HEK293T (cell line): ENCODE results near the gene KIF13A.

ENCODE experiments used
- ARNT ChIP-seq: fragments of 450-650 bp; IDR thresholded peaks from 2 replicates; pipeline ENCODE4 v1.6.1; 2017; ENCODE audit warnings: mild to moderate bottlenecking
- BHLHE40 ChIP-seq: fragments of 450-650 bp; IDR thresholded peaks from 2 replicates; pipeline ENCODE4 v1.6.1; 2016; ENCODE audit warnings: mild to moderate bottlenecking, moderate library complexity, borderline replicate concordance
- ELF4 ChIP-seq: fragments of 450-650 bp; IDR thresholded peaks from 2 replicates; pipeline ENCODE4 v1.6.1; 2017; ENCODE audit warnings: antibody characterized with exemption
- FOXA1 ChIP-seq: fragments of 450-650 bp; IDR thresholded peaks from 2 replicates; pipeline ENCODE4 v1.6.1; 2016; ENCODE audit warnings: mild to moderate bottlenecking
- FOXK2 ChIP-seq: fragments of 450-650 bp; IDR thresholded peaks from 2 replicates; pipeline ENCODE4 v1.6.1; 2016; ENCODE audit warnings: mild to moderate bottlenecking
- FOXM1 ChIP-seq: fragments of 450-650 bp; IDR thresholded peaks from 2 replicates; pipeline ENCODE4 v1.6.1; 2017; ENCODE audit warnings: mild to moderate bottlenecking, borderline replicate concordance
- HDGF ChIP-seq: fragments of 450-650 bp; IDR thresholded peaks from 2 replicates; pipeline ENCODE4 v1.6.1; 2017; ENCODE audit warnings: antibody characterized with exemption, borderline replicate concordance
- NFRKB ChIP-seq: fragments of 450-650 bp; IDR thresholded peaks from 2 replicates; pipeline ENCODE4 v1.6.1; 2016; ENCODE audit warnings: mild to moderate bottlenecking, moderate library complexity
- SP1 ChIP-seq: fragments of 450-650 bp; IDR thresholded peaks from 2 replicates; pipeline ENCODE4 v1.6.1; 2017
- SUZ12 ChIP-seq: fragments of 450-650 bp; IDR thresholded peaks from 2 replicates; pipeline ENCODE4 v1.6.1; 2016; ENCODE audit warnings: mild to moderate bottlenecking
- TARDBP ChIP-seq: fragments of 450-650 bp; IDR thresholded peaks from 2 replicates; pipeline ENCODE4 v1.6.1; 2016
- ZNF384 ChIP-seq: fragments of 450-650 bp; IDR thresholded peaks from 2 replicates; pipeline ENCODE4 v1.6.1; 2016

- TF ChIP-seq NFRKB (no peak), FOXA1 (no peak), FOXM1 (no peak), FOXK2 (no peak), SUZ12 (no peak), TARDBP (no peak), HDGF (no peak), BHLHE40 (no peak), SP1 (no peak), ELF4 (no peak), ARNT (no peak), ZNF384 (no peak)
These were observed 40.9 kb upstream of the KIF13A start for GRCh38 chr6:18028332-18028731.
